Activated naive CD4-positive, alpha-beta T cell treated with anti-CD3 and anti-CD28 coated beads, Interleukin-2, amount 50 U/mL, for 24 hours (primary cell): Measurements from ENCODE around the gene EPHA6.

Experiments
- H3K27ac Mint-ChIP-seq: one replicate; pipeline ENCODE4 v1.8.0; 2021; ENCODE audit warnings: mild to moderate bottlenecking, mixed read lengths
- H3K27me3 Mint-ChIP-seq: one replicate; pipeline ENCODE4 v1.8.0; 2021; ENCODE audit warnings: mixed read lengths
- H3K36me3 Mint-ChIP-seq: one replicate; pipeline ENCODE4 v1.8.0; 2021; ENCODE audit warnings: mixed read lengths
- H3K4me1 Mint-ChIP-seq: one replicate; pipeline ENCODE4 v1.8.0; 2021; ENCODE audit warnings: mixed read lengths
- H3K4me3 Mint-ChIP-seq: one replicate; pipeline ENCODE4 v1.8.0; 2021; ENCODE audit warnings: mild to moderate bottlenecking, mixed read lengths
- H3K9me3 Mint-ChIP-seq: one replicate; pipeline ENCODE4 v1.8.0; 2021; ENCODE audit warnings: mixed read lengths

The EPHA6 gene

GRCh38 chr3:97711654-97712053 is 897.3 kb downstream of the EPHA6 start:
- Mint-ChIP-seq H3K9me3 (no peaks in the 10 kb centered on the region), H3K4me3 (no peak overlapping the region), H3K36me3 (no peaks in the 10 kb centered on the region), H3K4me1 (no peaks in the 10 kb centered on the region), H3K27ac (no peak overlapping the region), H3K27me3 (peaks cover 6% of the 10 kb centered on the region)

- Mint-ChIP-seq H3K4me1 (no peaks in the 10 kb centered on the region), H3K27ac (no peak overlapping the region), H3K4me3 (no peak overlapping the region), H3K36me3 (no peaks in the 10 kb centered on the region), H3K27me3 (peaks cover 6% of the 10 kb centered on the region), H3K9me3 (no peaks in the 10 kb centered on the region)
Measured at GRCh38 chr3:97712919-97713318, 898.5 kb downstream of the EPHA6 start.

GRCh38 chr3:97713634-97714033 is 899.2 kb downstream of the EPHA6 start:
- Mint-ChIP-seq H3K4me1 (no peaks in the 10 kb centered on the region), H3K36me3 (no peaks in the 10 kb centered on the region), H3K4me3 (no peak overlapping the region), H3K27me3 (peaks cover 6% of the 10 kb centered on the region), H3K9me3 (no peaks in the 10 kb centered on the region), H3K27ac (no peak overlapping the region)

GRCh38 chr3:97719156-97719821 is 904.9 kb downstream of the EPHA6 start:
- Mint-ChIP-seq H3K4me1 (no peaks in the 10 kb centered on the region), H3K4me3 (no peak overlapping the region), H3K9me3 (no peaks in the 10 kb centered on the region), H3K36me3 (no peaks in the 10 kb centered on the region), H3K27me3 (peaks cover 3% of the 10 kb centered on the region), H3K27ac (no peak overlapping the region)

- Mint-ChIP-seq H3K9me3 (no peaks in the 10 kb centered on the region), H3K4me3 (no peak overlapping the region), H3K4me1 (no peaks in the 10 kb centered on the region), H3K27me3 (peaks cover 3% of the 10 kb centered on the region), H3K36me3 (no peaks in the 10 kb centered on the region), H3K27ac (no peak overlapping the region)
Measured at GRCh38 chr3:97720417-97720816, 906.0 kb downstream of the EPHA6 start.

GRCh38 chr3:97721446-97721845 is 907.1 kb downstream of the EPHA6 start:
- Mint-ChIP-seq H3K9me3 (no peaks in the 10 kb centered on the region), H3K4me3 (no peak overlapping the region), H3K27ac (no peak overlapping the region), H3K4me1 (no peaks in the 10 kb centered on the region), H3K36me3 (no peaks in the 10 kb centered on the region), H3K27me3 (no peaks in the 10 kb centered on the region)

- no peaks in the 10 kb centered on the region for H3K36me3 Mint-ChIP-seq
- H3K9me3 Mint-ChIP-seq = no peaks in the 10 kb centered on the region
- H3K4me3 Mint-ChIP-seq = no peak overlapping the region
- H3K27ac Mint-ChIP-seq = no peak overlapping the region
- H3K27me3 Mint-ChIP-seq = peaks cover 7% of the 10 kb centered on the region
- no peaks in the 10 kb centered on the region for H3K4me1 Mint-ChIP-seq
Measured at GRCh38 chr3:97736928-97737327, 922.5 kb downstream of the EPHA6 start.

- H3K36me3 Mint-ChIP-seq = no peaks in the 10 kb centered on the region
- no peak overlapping the region for H3K27ac Mint-ChIP-seq
- peaks cover 7% of the 10 kb centered on the region for H3K27me3 Mint-ChIP-seq
- no peaks in the 10 kb centered on the region for H3K4me1 Mint-ChIP-seq
- H3K9me3 Mint-ChIP-seq = no peaks in the 10 kb centered on the region
- H3K4me3 Mint-ChIP-seq = no peak overlapping the region
Measured at GRCh38 chr3:97738761-97739160, 924.4 kb downstream of the EPHA6 start.

GRCh38 chr3:97742036-97742435 is 927.6 kb downstream of the EPHA6 start:
- no peaks in the 10 kb centered on the region for H3K9me3 Mint-ChIP-seq
- no peak overlapping the region for H3K27ac Mint-ChIP-seq
- H3K36me3 Mint-ChIP-seq = no peaks in the 10 kb centered on the region
- H3K4me3 Mint-ChIP-seq = no peak overlapping the region
- no peaks in the 10 kb centered on the region for H3K4me1 Mint-ChIP-seq
- H3K27me3 Mint-ChIP-seq = peaks cover 8% of the 10 kb centered on the region

- H3K9me3 Mint-ChIP-seq = no peaks in the 10 kb centered on the region
- H3K27me3 Mint-ChIP-seq = peaks cover 10% of the 10 kb centered on the region
- no peak overlapping the region for H3K4me3 Mint-ChIP-seq
- H3K27ac Mint-ChIP-seq = no peak overlapping the region
- H3K4me1 Mint-ChIP-seq = no peaks in the 10 kb centered on the region
- no peaks in the 10 kb centered on the region for H3K36me3 Mint-ChIP-seq
Measured at GRCh38 chr3:97744289-97744688, 929.9 kb downstream of the EPHA6 start.

GRCh38 chr3:97763586-97764406 is 949.4 kb downstream of the EPHA6 start:
- peak overlapping the region; percentile 95 for H3K27ac Mint-ChIP-seq
- no peaks in the 10 kb centered on the region for H3K36me3 Mint-ChIP-seq

GRCh38 chr3:97764407-97765238 is 950.2 kb downstream of the EPHA6 start, which contains the start of gene ARL6:
TSS of gene ARL6 (plus strand) at chr3:97764758. CDS start at chr3:97768108, 3,350 bp downstream.
- peak within 1 kb of the TSS; percentile 99 for H3K4me3 Mint-ChIP-seq
- no peaks in the 10 kb centered on the region for H3K27me3 Mint-ChIP-seq
- H3K9me3 Mint-ChIP-seq = no peaks in the 10 kb centered on the region
- peaks cover 27% of the 10 kb centered on the region for H3K4me1 Mint-ChIP-seq
- peaks cover 4% of the 10 kb centered on the region for H3K36me3 Mint-ChIP-seq
- peak within 1 kb of the TSS; percentile 95 for H3K27ac Mint-ChIP-seq

More at GRCh38 chr3:97763586-97764406, 949.4 kb downstream of the EPHA6 start:
- Mint-ChIP-seq H3K9me3 (no peaks in the 10 kb centered on the region), H3K27me3 (no peaks in the 10 kb centered on the region), H3K4me3 (peak overlapping the region; percentile 99), H3K4me1 (peaks cover 27% of the 10 kb centered on the region)

- H3K4me3 Mint-ChIP-seq = peak overlapping the region; percentile 99
- H3K9me3 Mint-ChIP-seq = no peaks in the 10 kb centered on the region
- H3K27me3 Mint-ChIP-seq = no peaks in the 10 kb centered on the region
- H3K27ac Mint-ChIP-seq = peak overlapping the region; percentile 51
- peaks cover 9% of the 10 kb centered on the region for H3K36me3 Mint-ChIP-seq
- peaks cover 28% of the 10 kb centered on the region for H3K4me1 Mint-ChIP-seq
Measured at GRCh38 chr3:97765336-97765735, 950.9 kb downstream of the EPHA6 start.

GRCh38 chr3:97772926-97773325 is 958.5 kb downstream of the EPHA6 start:
- H3K27me3 Mint-ChIP-seq = no peaks in the 10 kb centered on the region
- H3K4me1 Mint-ChIP-seq = peaks cover 3% of the 10 kb centered on the region
- no peak overlapping the region for H3K4me3 Mint-ChIP-seq
- no peak overlapping the region for H3K27ac Mint-ChIP-seq
- H3K36me3 Mint-ChIP-seq = peaks cover 35% of the 10 kb centered on the region
- H3K9me3 Mint-ChIP-seq = no peaks in the 10 kb centered on the region

GRCh38 chr3:97778152-97778551 is 963.8 kb downstream of the EPHA6 start:
- H3K27ac Mint-ChIP-seq = no peak overlapping the region
- H3K4me1 Mint-ChIP-seq = no peaks in the 10 kb centered on the region
- no peaks in the 10 kb centered on the region for H3K9me3 Mint-ChIP-seq
- no peaks in the 10 kb centered on the region for H3K27me3 Mint-ChIP-seq
- H3K4me3 Mint-ChIP-seq = no peak overlapping the region
- peaks cover 16% of the 10 kb centered on the region for H3K36me3 Mint-ChIP-seq
